CD4-positive, alpha-beta T cell treated with Interleukin-15 for 4 hours (primary cell): ENCODE measurements around the gene RASIP1.
"Not testable (repeated sequence)": the region's sequence is repeated elsewhere in the genome, so short reads cannot be mapped to it uniquely, and the experiment has no call there.

ENCODE experiments used
- DNase-seq: peaks from one replicate; pipeline ENCODE4 v3.0.0-alpha.2; 2020; ENCODE audit warnings: low spot score

The RASIP1 gene

DNA sequence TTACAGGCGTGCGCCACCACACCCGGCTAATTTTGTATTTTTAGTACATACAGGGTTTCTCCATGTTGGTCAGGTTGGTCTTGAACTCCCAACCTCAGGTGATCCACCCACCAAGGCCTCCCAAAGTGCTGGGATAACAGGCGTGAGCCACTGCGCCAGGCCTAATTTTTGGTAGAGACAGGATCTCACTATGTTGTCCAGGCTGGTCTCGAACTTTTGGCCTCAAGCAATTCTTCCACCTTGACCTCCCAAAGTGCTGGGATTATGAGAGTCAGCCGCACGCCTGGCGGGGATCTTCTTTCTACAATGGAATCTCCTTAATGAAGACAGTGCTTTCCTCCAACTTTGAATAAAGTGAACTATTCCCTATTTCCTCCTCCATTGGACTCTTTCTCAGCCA is 5.8 kb downstream of the RASIP1 start:
- DNase-seq, result no peak

DNA sequence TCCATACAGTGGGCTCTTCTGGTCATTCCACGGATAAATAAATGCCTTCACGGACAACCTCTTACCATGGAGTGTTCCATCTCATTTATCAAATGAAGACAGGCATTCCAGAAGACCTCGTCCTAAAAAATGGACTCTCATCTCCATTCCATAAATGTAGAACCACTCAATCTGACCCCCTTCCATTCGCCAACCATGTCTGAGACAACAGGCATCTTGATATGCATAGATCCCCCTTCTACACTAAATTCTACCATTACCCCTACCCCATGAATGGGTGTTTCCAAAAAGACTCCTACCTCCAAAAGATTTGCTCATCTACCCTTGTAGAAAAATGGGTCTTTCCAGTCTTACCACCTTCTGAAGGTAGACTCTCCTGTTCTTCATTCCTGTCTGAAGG is 9.0 kb downstream of the RASIP1 start:
- DNase-seq, result no peak

DNA sequence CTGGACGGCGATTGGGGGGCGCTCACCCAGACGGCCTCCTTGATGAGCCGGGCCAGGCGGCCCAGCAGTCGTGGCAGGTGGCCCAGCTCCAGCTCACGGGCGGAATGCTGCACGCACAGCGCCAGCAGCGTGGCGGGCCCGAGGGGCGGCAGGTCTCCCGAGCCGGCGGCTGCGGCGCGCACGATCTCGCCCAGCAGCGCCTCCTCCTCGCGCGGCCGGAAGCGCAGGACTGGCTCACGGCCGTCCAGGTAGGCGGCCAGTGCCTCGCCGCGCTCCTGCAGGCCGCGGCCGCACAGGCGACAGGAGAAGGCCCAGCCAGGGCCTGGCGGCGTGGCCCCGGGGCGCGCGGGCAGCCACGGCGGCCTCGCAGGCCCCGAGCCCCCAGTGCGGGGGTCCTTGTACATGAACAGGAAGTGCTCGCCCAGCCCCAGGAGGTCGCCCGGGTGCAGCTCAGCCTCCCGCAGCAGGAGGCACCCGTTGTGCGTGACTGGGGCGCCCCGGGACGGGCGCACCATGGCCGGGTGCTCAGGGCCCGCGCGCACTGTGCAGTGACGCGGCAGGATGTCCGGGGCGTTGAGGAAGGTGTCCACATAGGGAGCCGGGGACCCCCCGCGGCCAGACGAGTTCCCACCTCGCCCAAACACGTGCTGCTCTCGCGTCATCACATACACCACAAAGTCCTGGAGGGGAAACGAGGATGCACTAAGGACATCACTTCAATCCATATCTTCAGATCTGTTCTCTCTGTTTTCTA is 11.3 kb downstream of the RASIP1 start:
- no peak for DNase-seq

DNA sequence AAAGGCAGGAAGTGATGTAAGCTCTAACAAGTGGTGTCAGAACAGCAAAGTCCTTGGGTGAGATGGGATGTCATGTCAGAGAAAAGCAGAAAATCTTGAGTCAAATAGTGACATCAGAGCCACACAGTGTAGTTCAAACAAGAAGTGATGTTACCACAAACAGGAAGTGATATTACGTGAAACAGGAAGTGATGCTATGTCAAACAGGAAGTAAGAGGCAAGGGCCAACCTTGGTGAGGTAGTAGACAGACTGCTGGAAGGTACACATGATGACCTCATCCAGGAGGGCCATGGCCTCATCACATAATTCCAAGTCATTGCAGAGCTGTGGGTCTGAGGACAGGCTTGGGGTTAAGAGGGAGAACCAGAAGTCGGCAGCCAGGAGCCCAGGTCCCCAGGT is 13.9 kb downstream of the RASIP1 start:
- DNase-seq, result peak; percentile 31

DNA sequence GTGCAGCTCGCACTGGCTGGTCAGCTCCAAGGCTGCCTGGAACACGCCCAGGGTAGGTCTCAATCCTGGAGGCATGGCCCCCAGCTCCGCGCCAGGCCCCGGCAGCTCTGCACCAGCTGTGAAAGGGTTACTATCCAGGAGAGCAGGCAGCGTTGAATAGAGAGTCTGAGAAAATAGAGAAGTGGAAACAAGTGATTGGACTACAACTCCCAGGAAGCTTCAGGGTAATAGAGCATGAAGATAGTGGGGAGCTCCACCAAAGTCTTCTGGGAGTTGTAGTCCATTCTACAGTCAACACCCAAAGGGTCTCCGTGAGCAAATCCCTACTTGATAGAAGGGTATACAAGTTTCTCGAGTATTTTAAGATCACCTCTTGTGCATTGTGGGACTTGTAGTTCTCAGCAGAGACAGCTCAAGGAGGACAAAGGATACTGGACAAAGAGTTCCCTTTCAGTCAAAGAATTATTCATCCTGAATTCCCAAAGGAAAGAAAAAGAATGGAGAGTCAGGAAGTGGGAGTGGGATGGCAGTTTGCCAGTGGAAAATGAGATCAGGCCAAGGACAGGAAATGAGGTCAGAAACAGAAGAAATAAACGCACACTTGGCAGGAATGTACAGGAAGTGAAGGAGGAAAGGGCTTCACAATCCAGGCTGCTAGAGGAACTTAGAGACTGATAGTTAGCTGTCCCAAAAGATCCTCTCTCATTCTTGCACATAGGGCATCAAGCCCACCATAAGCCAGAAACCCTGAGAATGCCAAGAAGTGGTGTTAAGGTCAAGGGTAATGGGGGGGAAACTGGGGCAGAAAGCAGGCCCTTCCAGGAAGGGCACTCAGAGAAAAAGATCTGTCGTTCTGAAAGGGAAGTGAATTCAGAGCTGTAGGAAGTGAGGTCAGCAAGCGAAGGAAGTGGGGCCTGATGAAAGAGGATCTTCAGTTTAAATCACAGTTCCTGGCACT is 15.3 kb downstream of the RASIP1 start:
- DNase-seq, result peak; percentile 51

DNA sequence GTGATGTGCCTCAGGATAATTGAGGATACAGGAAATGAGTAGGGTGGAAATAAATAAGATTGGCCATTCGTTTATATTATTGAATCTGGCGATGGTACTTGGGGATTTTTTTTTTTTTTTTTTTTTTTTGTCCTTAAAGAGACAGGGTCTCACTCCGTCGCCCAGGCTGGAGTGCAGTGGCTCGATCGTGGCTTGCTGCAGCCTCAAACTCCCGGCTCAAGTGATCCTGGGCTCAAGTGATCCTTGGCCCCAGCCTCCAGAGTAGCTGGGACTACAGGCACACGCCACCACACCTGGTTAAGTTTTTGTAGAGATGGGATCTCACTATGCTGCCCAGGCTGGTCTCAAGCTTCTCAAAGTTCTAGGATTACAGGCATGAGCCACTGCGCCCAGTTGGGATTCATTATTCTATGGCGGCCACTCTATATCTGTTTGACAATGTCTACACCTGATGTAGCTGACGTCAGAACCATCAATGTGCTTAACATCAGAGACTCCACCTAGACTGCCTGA is 18.2 kb downstream of the RASIP1 start:
- no peak for DNase-seq

DNA sequence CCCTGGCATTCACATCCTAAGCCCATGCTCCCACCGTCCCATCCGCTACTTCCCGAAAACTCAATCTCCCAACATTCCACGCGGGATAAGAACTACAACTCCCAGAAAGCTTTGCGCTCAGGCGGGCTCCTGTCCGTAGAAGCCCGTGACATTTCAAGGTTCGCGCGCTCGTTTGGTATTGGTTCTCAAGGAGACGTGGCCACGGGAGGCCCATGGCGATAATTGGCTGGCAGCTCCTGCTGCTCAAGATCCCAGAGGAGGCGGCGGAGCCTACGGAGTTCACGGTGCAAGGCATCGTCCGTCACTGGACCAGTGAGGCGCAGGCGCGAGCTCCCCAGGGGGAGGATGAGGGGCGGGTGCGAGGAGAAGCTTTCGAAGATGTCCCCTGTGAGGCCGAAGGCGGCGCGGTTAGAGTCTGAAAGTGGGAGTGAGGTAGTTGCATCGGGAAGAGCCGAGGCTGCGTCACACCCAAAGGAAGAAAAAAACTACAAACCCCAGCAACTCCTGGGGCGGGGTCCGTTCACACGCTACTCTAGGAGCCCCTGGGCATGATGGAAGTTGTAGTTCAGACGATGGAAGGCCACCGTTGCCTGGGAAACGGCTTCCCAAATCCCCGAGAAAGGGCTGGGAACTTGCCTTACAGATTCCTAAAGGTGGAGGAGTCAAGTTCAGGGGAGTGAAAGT is 19.7 kb downstream of the RASIP1 start:
- DNase-seq, result peak; percentile 93

DNA sequence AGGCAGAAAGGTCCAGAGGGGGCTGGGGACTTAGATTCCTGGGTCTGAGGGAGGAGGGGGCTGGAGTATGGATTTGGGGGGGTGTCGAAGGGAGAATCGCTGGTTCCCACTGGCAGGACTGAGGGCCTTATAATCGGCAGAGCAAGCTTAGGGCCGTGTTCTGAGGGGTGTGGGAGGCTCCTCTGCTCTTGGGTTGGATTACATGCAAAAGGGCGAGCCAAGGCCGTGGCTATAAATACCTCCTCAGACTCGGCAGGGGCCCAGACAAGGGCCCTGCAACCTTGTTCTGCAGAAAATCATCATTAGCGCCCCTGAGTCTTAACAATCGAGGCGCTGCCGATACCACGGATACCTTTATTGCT is 20.2 kb downstream of the RASIP1 start:
- no peak for DNase-seq

DNA sequence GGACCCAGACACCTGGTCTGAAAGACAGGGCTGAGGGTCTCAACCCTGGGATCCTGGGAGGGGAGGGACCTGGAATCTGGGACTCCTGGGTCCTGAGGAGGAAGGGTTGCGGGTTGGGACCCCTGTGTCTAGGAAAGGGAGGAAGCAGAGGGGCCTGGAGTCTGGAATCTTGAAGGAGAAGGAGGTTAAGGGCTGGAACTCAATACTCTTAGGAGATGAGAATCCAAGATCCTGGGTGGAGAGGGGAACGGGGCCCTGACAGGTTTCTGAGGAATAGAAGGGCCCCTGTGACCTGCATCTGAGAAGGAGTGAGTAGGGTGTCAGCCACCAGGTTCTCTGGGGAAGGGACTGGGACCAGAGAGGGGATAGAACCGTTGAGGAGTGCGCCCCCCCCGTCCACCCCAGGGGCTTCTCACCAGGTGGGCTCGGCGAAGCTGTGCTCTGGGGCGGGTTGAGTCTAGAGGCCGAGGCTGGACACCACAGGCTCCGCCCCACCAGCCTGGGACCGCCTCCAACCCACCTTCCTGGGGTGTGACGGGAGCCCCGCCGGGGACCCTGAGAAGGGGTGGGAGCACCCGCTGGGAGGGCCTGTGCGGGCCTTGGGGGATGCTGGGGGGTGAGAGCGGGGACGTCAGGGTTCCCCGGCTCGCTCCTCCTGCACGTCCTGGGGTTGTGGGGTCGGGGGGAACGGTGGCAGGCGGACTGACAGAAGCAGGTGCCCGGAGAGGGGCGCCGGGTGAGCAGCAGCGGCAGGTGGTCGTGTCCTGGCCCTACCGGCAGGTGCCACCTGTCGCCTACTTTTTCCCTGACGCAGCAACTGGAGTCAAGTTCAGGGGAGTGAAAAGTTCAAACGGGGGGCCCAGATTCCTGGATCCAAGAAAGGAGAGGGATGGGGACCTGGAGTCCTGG is 20.9 kb downstream of the RASIP1 start, which contains the start of gene MAMSTR:
Gene MAMSTR (minus strand): TSS at position 463 of the 909 bp plus-strand sequence. CDS start 694 bp downstream, outside the sequence.
- no peak for DNase-seq

DNA sequence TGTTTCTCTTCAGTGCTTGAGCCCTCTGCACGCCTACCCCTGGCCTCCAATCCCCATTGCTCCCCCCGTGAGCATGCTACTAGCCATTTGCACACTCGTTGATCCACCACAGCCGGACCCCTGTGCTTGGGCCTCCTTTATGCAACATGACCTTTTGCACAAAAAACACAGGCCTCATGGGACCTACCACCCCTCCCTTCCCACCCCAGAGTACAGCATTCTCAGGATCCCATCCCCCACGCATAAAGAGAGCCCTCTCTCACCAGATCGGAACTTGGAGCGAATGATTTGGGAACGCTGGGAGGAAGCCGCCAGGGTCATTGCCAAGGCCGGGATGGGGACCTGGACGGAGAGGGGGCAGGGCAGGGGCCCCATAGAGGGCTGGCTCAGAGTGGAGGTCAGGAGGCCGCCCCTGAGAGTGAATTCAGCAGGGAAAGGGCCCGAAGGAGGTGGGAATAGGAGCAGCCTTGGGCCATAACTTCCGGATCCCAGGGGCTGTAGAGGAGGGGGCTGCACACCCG is 21.6 kb downstream of the RASIP1 start:
- DNase-seq, result no peak

DNA sequence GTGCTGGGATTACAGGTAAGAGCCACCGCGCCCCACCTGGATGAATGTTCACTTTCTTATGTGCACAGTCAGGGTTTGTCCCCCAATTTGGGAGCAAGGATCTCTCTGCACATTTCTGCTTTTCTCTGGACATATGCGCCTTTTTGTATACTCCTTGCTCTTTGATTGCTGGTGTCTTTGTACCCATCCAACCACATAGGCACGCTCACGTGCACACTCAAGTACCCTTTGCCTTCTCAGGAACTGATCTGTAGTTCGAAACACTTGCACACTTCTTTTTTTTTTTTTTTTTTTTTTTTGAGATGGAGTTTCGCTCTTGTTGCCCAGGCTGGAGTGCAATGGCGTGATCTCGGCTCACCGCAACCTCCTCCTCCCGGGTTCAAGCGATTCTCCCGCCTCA is 22.3 kb downstream of the RASIP1 start:
- DNase-seq, result not testable (repeated sequence)

DNA sequence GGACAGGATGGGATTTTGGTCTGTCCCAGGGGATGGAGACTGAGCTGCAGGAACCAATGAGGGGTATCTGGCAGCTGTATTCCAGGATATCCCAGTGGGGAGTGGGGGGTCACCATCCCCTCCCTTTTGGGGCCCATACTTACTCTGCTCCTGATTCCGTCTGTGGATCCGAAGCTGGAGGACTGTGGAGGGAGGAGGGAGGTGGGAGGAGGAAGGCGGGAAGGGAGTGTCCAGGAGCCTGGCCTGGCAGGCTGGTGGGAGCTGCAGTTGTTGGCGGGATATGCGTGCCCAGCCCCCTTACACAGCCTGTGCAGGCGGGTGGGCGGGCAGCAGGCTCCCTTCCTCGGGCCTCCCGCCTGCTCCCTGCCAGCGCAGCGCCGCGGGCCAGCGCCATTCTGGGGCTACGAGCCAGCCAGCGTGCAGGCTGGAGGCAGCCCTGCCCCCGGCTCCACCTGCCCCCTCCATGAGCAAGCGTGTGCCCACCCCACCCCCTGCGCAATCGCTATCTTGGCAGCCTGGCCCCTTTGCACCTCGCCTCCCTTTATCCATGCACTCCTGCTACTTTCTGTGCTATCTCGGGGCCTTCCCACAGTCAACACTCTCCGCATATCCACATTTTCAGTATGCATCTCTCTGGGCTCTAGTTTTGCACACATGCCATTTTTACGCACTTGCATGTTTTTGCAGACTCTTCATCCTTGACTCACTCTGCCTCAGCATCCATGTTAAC is 23.7 kb downstream of the RASIP1 start:
- DNase-seq, result no peak

DNA sequence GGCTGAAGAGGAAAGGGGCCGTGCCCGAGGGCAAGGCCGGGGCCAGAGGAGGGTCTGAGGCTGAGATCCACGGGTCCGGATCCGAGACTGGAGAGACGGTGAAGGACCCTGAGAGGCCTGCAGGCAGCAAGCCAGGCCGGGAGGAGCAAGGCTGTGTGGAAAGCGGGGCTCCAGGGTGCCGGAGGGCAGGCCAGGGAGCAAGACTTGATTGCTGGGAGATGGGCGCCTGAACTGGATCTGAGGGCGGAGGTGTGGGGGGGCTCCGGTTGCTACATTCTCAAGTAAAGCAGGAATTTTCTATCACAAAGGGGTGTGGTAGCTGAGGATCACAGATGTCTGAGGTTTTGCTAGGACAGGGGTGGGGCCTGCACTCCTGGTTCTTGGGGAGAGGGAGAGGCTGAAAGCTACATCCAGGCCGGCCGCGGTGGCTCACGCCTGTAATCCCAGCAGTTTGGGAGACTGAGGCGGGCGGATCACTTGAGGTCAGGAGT is 24.7 kb downstream of the RASIP1 start:
- no peak for DNase-seq

DNA sequence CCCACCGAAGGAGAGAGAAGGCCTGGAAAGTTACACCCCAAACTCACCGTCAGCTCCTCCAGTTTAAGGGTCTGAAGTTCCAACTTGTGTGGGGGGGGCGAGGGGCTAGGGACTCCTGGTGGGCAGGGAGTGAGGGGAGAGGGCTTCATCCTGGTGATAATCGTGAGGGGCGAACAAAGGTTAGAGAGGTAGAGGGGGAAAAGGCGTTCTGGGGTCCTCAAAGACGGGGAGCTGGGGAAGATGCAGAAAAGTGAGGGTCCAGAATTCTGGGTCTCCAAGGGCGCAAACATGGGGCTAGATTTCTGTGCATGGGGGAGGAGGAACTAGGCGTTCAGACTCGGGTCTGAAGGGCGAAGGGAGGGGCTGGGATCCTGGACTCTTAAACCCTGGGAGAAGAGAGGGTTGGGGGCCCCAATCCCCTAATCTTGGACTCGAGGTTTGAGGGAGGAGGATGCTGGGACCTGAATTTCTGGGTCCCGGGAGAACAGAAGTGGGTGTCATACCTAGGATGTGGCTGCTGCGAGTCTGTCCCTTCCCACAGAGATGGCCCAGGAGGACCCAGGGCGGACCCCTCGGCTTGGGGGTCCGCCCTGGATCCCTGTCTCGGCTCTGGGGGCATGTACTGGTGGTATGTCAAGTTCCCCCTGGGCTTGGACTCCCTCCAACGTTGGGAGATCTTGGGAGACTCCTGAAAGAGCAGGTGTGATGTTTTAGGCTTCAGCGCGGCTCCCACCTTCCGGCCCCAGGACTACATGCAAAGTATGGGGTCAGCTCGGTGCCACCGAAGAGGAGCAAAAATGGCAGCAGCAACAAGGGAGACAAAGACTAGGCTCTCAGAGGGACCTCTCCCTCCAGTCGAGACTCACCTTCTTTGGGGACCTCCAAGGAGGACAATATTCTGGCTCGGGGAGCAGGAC is 25.4 kb downstream of the RASIP1 start:
- no peak for DNase-seq

DNA sequence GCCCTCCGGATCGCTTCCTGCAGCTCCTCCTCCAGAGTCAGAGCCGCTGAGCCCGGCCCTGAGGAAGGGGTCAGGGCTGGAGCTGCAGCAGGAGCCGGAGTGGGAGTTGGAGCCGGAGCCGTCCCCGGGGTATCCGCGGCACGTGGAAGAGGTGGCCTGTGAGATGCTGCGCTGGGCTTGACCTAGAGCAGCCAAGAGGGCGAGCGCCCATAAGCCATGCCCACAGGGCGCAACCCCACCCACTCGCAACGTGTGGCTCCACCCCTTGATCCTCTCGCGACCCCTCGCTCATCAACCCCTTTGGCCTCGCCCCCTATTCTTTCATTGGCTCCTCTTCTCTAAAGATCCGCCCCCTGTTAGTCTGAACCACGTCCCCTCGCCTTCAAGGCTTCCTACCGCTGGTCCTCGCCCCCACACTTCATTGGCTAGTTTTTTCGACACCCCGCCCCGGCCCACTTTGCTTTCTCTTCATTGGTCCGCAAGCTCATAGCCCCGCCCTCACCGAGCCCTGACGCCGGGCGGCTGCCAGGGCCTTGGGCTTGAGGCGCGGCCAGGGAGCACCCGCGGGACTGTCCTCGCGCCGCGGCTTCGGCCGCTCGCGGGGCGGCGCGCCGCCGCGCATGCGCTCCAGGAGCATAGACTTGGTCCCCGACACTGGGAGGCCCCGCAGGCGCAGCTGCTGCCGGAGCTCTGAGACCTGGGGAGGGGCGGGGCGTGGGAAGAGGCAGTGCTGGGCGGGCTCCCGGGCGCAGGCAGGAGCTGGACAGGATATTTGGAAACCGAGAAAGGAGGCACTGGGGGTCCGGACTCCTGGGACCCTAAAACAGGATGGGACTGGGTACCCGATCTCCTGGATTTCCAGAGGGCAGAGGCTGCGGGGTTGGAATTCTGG is 26.3 kb downstream of the RASIP1 start:
- peak; percentile 98 for DNase-seq

DNA sequence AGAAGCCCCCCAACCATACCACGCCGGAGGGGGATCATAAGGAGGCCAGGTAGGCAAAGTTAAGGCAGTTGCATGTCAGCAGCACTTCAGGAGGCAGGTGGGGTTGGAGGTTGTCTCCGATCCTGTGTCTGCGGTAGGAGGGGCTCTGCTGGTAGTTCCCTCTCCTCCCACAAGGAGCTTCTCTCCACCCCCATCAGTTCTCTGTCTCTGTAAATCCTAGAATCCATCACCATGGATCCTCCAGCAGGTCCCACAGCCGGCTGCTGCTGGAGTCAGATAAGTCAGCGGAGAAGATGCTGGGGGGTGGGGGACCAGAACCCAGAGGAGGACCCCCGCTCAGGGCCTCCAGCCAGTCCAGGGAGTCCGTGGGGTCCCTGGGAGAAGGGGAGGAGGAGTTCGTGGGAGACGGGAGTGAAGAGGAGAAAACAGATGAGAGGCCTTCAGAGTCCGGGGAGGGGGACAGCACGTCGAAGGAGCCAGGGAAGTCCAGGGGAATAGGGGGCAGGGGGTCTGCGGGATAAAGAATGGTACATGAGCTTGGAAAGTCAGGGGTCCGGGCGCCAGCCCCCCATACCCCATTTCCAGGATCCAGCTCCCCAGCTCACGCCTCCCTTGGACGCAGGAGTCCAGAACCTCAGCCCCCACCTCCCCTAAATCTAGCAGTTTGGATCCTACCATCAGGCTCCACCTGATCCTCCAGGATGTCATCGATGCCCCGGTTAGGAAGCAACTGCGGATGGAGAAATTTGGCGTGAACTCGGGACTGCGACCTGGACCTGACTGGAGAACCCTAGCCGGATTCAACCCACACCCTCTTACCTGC is 27.2 kb downstream of the RASIP1 start:
- no peak for DNase-seq

DNA sequence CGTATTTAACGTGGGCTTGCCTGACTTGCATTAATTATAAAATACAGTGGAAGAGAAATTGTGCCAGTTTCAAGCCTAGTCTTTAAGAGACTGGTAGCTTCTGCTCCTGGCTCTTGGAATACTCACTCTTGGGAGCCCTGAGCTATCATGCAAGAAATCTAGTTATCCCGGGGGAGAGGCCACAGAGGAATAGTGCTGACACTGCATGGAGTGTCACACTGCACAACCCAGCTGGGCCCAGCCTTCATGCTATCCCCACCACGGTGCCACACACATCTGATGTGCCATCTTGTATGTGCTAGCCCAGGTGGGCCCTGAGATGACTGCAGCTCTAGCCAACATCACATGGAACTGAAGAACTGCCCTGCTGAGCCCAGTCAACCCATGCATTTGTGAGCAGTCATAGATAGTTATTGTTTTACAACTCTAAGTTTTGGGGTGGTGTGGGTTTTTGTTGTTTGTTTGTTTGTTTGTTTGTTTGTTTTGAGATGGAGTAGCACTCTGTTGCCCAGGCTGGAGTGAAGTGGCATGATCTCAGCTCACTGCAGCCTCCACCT is 29.2 kb downstream of the RASIP1 start:
- no peak for DNase-seq
